BJ (cell line): ENCODE results near the gene SSRP1. TPM values are rescaled to one million over a fixed set of nuclear protein-coding genes. Genes with fewer than 3 reads are reported as not detected.

Experiments
- CTCF ChIA-PET: fragments of 350-600 bp; formaldehyde crosslinking; extraction: SDS; loops from one replicate; lab custom pipeline; 2021; ENCODE audit warnings: antibody characterized with exemption, inconsistent platforms; lab: Yijun Ruan, JAX
- POLR2A ChIA-PET: fragments of 300-600 bp; sonication (Branson Sonifier 250); formaldehyde crosslinking; extraction: SDS; loops from one replicate; lab custom pipeline; 2021; ENCODE audit warnings: antibody characterized with exemption; lab: Charles Lee
- DNase-seq: peaks from one replicate; pipeline ENCODE4 v3.0.0-alpha.2; 2011; ENCODE audit warnings: low read depth
- H3K27me3 ChIP-seq: 2 replicates; pipeline ENCODE4 v1.6.0; 2011; ENCODE audit warnings: low read length; ENCODE audit not compliant: control insufficient read depth, insufficient read depth
- H3K36me3 ChIP-seq: 2 replicates; pipeline ENCODE4 v1.5.1; 2011; ENCODE audit warnings: low read length; ENCODE audit not compliant: control insufficient read depth, insufficient read depth
- H3K4me3 ChIP-seq: 2 replicates; pipeline ENCODE4 v1.5.1; 2011; ENCODE audit warnings: low read depth, mild to moderate bottlenecking, control low read depth, low read length
- polyA plus RNA-seq: library from polyadenylated mRNA; depleted of rRNA; stranded (reverse); fragments of >200 nt; gene quantifications from 2 replicates; pipeline ENCODE4 v1.2.3, GENCODE V29; 2011
- TF ChIP-seq, protein P1 (sequence below): IDR thresholded peaks from 2 replicates; pipeline ENCODE4 v1.5.1; 2011; ENCODE audit warnings: low read depth, mild to moderate bottlenecking, control low read depth, inconsistent platforms, low read length, moderate library complexity; ENCODE audit not compliant: insufficient read depth

The SSRP1 gene
- polyA plus RNA-seq, 1 experiment: 102 TPM

DNA sequence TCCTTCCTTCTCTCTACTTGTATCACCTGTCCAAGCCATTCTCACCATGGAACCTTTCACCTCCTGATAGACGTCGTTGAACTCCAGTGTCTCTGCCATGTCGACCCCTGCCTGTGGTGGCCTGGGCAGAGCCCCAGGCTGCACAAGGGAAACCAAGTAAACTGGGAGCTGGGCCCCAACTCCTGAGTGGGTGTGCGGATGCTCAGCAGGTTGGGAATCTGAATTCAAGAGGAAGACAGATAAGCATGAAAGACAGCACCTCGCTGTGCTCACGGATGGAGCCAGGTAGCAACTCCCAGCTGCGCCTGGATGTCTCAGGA, 709 bp downstream of the SSRP1 start:
- Histone ChIP-seq H3K4me3 (peak overlapping the region; percentile 89), H3K27me3 (no peaks in the 10 kb centered on the region), H3K36me3 (peaks cover 25% of the 10 kb centered on the region)
- ChIA-PET CTCF (interaction anchor here (1.3 to 2.3 kb wide), 2 partner anchors 9 to 11 kb away, joined by 4 to 7 read pairs; no protein-coding TSS in a partner anchor), POLR2A (interaction anchor here (0.7 kb wide), 1 partner anchor 16 kb away, joined by 3 read pairs; no protein-coding TSS in a partner anchor)
- no peak for DNase-seq
- TF ChIP-seq, protein P1, sequence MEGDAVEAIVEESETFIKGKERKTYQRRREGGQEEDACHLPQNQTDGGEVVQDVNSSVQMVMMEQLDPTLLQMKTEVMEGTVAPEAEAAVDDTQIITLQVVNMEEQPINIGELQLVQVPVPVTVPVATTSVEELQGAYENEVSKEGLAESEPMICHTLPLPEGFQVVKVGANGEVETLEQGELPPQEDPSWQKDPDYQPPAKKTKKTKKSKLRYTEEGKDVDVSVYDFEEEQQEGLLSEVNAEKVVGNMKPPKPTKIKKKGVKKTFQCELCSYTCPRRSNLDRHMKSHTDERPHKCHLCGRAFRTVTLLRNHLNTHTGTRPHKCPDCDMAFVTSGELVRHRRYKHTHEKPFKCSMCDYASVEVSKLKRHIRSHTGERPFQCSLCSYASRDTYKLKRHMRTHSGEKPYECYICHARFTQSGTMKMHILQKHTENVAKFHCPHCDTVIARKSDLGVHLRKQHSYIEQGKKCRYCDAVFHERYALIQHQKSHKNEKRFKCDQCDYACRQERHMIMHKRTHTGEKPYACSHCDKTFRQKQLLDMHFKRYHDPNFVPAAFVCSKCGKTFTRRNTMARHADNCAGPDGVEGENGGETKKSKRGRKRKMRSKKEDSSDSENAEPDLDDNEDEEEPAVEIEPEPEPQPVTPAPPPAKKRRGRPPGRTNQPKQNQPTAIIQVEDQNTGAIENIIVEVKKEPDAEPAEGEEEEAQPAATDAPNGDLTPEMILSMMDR: no peak

- H3K36me3 ChIP-seq: peaks cover 34% of the 10 kb centered on the region
- no peak for DNase-seq
- TF ChIP-seq, protein P1: no peak
- ChIA-PET POLR2A (no interaction called here), CTCF (interaction anchor here (2.3 kb wide), 1 partner anchor 13 kb away, joined by 7 read pairs; no protein-coding TSS in a partner anchor)
- H3K27me3 ChIP-seq: no peaks in the 10 kb centered on the region
- no peak overlapping the region for H3K4me3 ChIP-seq
Measured at GRCh38 chr11:57332694-57333440, 2.8 kb downstream of the SSRP1 start.

DNA sequence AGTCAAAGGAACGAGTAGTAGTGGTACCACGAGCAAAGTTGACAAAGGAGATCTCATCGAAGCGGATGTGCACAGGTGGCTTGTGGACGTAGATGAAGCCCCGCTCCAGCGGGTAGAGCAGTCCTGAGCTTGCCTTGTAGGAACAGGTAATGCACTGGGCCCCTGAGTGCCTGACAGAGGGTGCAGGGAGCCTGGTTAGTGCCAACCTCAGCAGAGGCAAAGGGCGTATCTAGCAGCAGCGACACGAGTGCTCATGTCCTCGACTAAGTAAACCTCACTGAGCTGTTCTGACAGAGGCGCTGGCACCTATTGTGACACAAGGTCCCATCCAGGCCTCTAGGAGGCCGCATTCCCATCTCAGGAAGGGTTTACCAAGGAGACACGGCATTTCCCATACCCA, 4.0 kb downstream of the SSRP1 start:
- Histone ChIP-seq H3K27me3 (no peaks in the 10 kb centered on the region), H3K4me3 (no peak overlapping the region), H3K36me3 (peaks cover 44% of the 10 kb centered on the region)
- TF ChIP-seq, protein P1: no peak
- DNase-seq: no peak
- CTCF ChIA-PET: no interaction called here
- POLR2A ChIA-PET: no interaction called here

DNA sequence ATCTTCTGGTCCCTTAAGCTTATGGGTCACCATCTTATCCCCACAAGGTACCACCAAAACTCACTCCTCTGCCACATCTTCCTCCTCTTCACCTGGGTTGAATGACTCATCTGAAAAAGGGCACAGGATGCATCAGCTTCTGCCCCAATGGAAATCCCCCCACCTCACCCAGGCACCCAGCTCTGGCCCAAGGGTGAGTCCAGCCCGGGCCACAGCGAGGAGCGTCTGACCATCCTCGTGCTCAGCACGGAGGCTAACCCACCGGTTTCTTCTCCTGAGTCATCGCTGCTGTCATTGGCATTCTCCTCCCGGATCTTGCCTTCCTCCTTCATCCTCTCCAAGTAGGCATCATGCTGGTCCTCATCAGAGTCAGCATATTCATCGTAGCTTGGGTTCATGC, 5.7 kb downstream of the SSRP1 start:
- Histone ChIP-seq H3K36me3 (peaks cover 47% of the 10 kb centered on the region), H3K27me3 (no peaks in the 10 kb centered on the region), H3K4me3 (no peak overlapping the region)
- CTCF ChIA-PET: interaction anchor here (1.3 kb wide), 1 partner anchor 81 kb away, joined by 3 read pairs; no protein-coding TSS in a partner anchor
- TF ChIP-seq, protein P1: no peak
- DNase-seq: no peak
- POLR2A ChIA-PET: no interaction called here

GRCh38 chr11:57327721-57328120, 8.0 kb downstream of the SSRP1 start:
- Histone ChIP-seq H3K4me3 (no peak overlapping the region), H3K36me3 (peaks cover 46% of the 10 kb centered on the region), H3K27me3 (no peaks in the 10 kb centered on the region)
- ChIA-PET CTCF (no interaction called here), POLR2A (no interaction called here)
- TF ChIP-seq, protein P1: no peak
- no peak for DNase-seq
